HL-60 (cell line): ENCODE measurements around the gene CARD19.

Experiments
- DNase-seq, 2 experiments: peaks; one replicate each; pipeline ENCODE4 v3.0.0-alpha.2; 2010 to 2020; ENCODE audit warnings: low read depth in 1 of 2, low spot score in 1 of 2
- H3K27ac ChIP-seq: fragments of 250-450 bp; sonication (Bioruptor Pico); replicated peaks from 2 replicates; pipeline ENCODE4 v1.5.1; 2020; ENCODE audit warnings: mild to moderate bottlenecking, moderate library complexity
- H3K27me3 ChIP-seq: fragments of 250-450 bp; sonication (Bioruptor Pico); 2 replicates; pipeline ENCODE4 v1.5.1; 2021; ENCODE audit warnings: mild to moderate bottlenecking, moderate library complexity; ENCODE audit not compliant: insufficient read depth, poor library complexity, severe bottlenecking
- H3K4me3 ChIP-seq: replicated peaks from 2 replicates; pipeline ENCODE4 v1.5.1; 2011; ENCODE audit warnings: mild to moderate bottlenecking, control low read depth, low read length; ENCODE audit not compliant: insufficient read depth
- GABPA ChIP-seq: IDR thresholded peaks from 2 replicates; pipeline ENCODE4 v1.6.1; 2012; ENCODE audit warnings: low read depth
- POLR2AphosphoS5 ChIP-seq: IDR thresholded peaks from 2 replicates; pipeline ENCODE4 v1.6.1; 2012; ENCODE audit warnings: low read depth
- REST ChIP-seq: IDR thresholded peaks from 2 replicates; pipeline ENCODE4 v1.6.1; 2012; ENCODE audit warnings: low read depth; ENCODE audit not compliant: insufficient replicate concordance
- SPI1 ChIP-seq: IDR thresholded peaks from 2 replicates; pipeline ENCODE4 v1.6.1; 2012; ENCODE audit warnings: low read depth, mild to moderate bottlenecking, borderline replicate concordance
- TF ChIP-seq, protein P1 (sequence below): IDR thresholded peaks from one replicate; pipeline ENCODE4 v1.5.1; 2011; ENCODE audit warnings: low read length, control low read depth, inconsistent platforms; ENCODE audit not compliant: insufficient read depth

Gene CARD19

DNA sequence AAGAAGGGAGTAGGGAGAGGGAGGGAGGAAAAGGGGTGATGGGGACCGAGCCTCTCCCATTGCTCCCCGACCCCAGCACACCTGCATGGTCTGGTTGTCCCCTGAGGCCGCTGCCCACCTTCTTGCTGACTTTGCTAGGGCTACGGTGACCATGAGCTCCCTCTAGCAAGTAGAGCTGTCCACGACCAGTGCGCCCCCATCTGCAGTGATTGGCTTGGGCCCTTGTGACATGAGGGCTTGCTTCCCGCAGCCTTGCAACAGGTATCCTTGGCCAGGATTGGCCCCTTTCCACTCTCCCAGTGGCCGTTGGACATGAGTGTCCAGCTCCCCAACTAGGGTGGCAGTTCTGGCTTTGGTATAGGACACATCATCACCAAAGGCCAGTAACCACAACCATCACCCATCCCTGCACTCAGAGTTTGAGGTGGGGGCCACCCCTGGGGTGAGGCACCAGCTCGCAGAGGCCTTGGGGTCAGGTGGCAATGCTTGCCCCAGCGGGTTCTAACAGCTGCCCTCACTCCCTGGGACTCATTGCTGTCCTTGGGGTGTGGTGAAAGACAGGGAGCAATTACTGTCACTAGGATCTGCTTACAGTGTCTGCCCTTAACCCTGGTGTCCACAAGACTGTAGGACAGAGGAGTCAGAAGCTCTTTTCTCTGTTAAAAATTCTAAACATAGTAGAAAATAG, 55.2 kb downstream of the CARD19 start:
- TF ChIP-seq POLR2AphosphoS5, result no peak
- no peak for TF ChIP-seq SPI1
- TF ChIP-seq GABPA, result no peak
- no peak for TF ChIP-seq REST
- TF ChIP-seq, protein P1, sequence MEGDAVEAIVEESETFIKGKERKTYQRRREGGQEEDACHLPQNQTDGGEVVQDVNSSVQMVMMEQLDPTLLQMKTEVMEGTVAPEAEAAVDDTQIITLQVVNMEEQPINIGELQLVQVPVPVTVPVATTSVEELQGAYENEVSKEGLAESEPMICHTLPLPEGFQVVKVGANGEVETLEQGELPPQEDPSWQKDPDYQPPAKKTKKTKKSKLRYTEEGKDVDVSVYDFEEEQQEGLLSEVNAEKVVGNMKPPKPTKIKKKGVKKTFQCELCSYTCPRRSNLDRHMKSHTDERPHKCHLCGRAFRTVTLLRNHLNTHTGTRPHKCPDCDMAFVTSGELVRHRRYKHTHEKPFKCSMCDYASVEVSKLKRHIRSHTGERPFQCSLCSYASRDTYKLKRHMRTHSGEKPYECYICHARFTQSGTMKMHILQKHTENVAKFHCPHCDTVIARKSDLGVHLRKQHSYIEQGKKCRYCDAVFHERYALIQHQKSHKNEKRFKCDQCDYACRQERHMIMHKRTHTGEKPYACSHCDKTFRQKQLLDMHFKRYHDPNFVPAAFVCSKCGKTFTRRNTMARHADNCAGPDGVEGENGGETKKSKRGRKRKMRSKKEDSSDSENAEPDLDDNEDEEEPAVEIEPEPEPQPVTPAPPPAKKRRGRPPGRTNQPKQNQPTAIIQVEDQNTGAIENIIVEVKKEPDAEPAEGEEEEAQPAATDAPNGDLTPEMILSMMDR, result no peak
- DNase-seq, result no peak
- H3K27me3 ChIP-seq, result no peaks in the 10 kb centered on the region
- H3K27ac ChIP-seq, result no peak overlapping the region
- no peak overlapping the region for H3K4me3 ChIP-seq

GRCh38 chr9:93154293-93154903, 58.4 kb downstream of the CARD19 start:
- peak in 1 of 2 experiments; percentile 51 for DNase-seq
- Histone ChIP-seq H3K4me3 (no peak overlapping the region), H3K27ac (no peak overlapping the region), H3K27me3 (no peaks in the 10 kb centered on the region)
- TF ChIP-seq GABPA, result no peak
- TF ChIP-seq, protein P1, result peak; percentile 53

DNA sequence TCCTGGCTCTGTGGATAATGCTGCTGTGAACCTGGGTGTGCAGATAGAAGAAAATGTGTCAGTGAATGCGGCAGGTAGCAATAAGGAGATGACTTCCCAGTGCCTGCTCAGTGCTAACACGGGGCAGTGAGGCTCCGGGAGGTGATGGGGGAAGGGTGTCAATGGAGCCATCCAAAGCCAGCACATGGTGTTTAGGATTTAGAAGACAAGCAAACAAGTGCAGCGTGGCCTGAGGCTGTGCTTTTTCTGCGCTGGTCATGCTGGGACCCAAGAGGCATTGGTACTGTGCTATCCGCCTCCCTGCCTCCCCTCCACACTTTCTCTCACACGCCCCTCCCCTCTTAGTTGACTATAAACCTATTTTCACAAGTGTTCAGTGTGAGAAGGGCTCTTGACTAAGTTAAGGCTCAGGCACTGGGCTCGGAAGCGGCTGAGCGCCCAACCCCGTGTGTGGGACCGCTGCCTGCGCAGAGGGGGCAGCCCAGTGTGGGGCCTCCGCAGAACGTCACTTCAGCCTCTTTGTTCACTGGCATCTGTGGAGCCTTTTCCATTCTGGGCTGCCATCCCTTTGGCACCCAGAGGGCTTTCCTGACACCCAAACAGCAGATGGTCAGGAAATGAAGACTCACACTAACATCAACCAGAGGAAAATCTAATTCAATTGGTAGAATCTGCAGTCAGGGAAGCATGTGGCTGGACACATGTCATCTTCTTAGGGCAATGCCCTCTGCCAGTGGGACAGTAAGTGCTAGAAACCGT, 59.9 kb downstream of the CARD19 start:
- no peak overlapping the region for H3K4me3 ChIP-seq
- H3K27ac ChIP-seq, result no peak overlapping the region
- H3K27me3 ChIP-seq, result no peaks in the 10 kb centered on the region
- no peak for DNase-seq
- TF ChIP-seq POLR2AphosphoS5, result no peak
- TF ChIP-seq GABPA, result no peak
- TF ChIP-seq, protein P1, result no peak
- no peak for TF ChIP-seq REST
- no peak for TF ChIP-seq SPI1
